Measurements from ENCODE around the gene BTBD3.

BTBD3 gene

GRCh38 chr20:11943778-11944177 lies 26.1 kb downstream of the BTBD3 start:
- Histone ChIP-seq H3F3A (ENCODE audit: insufficient read depth) (no peaks in the 10 kb centered on the region), H3K79me2 (ENCODE audit: insufficient read depth, low read length) (no peaks in the 10 kb centered on the region), H3K27ac (ENCODE audit: low read depth, low read length) (no peak overlapping the region), H3K9me2 (replicated peaks; ENCODE audit: insufficient read depth, low read length) (no peaks in the 10 kb centered on the region), H3K27me3 (ENCODE audit: low read length) (no peaks in the 10 kb centered on the region), H2AFZ (ENCODE audit: low read depth, low read length, severe bottlenecking) (no peak overlapping the region), H3K4me3 (ENCODE audit: insufficient read depth, low read length, poor library complexity, severe bottlenecking) (no peak overlapping the region), H3K9me3 (ENCODE audit: insufficient read depth, low read length) (no peaks in the 10 kb centered on the region), H3K36me3 (ENCODE audit: low read length) (no peaks in the 10 kb centered on the region), H3K4me2 (ENCODE audit: low read depth, low read length, poor library complexity, severe bottlenecking) (no peak overlapping the region), H4K20me1 (ENCODE audit: low read depth, low read length) (no peaks in the 10 kb centered on the region), H3K9ac (ENCODE audit: low read length) (no peak overlapping the region)
- TF ChIP-seq CTCF (IDR thresholded peaks at IDR 0.05; ENCODE audit: insufficient read depth, low read length, poor library complexity, severe bottlenecking) (no peak), EZH2phosphoT487 (conservative IDR thresholded peaks at IDR 0.05; ENCODE audit: low read length) (no peak)

- H3K9ac ChIP-seq (ENCODE audit: low read length) = no peak overlapping the region
- H3K27ac ChIP-seq (ENCODE audit: low read depth, low read length) = no peak overlapping the region
- no peaks in the 10 kb centered on the region for H3K79me2 ChIP-seq (ENCODE audit: insufficient read depth, low read length)
- H2AFZ ChIP-seq (ENCODE audit: low read depth, low read length, severe bottlenecking) = no peak overlapping the region
- H3K9me3 ChIP-seq (ENCODE audit: insufficient read depth, low read length) = no peaks in the 10 kb centered on the region
- H3K4me2 ChIP-seq (ENCODE audit: low read depth, low read length, poor library complexity, severe bottlenecking) = no peak overlapping the region
- no peaks in the 10 kb centered on the region for H3F3A ChIP-seq (ENCODE audit: insufficient read depth)
- H3K36me3 ChIP-seq (ENCODE audit: low read length) = no peaks in the 10 kb centered on the region
- no peaks in the 10 kb centered on the region for H3K27me3 ChIP-seq (ENCODE audit: low read length)
- H4K20me1 ChIP-seq (ENCODE audit: low read depth, low read length) = no peaks in the 10 kb centered on the region
- no peak overlapping the region for H3K4me3 ChIP-seq (ENCODE audit: insufficient read depth, low read length, poor library complexity, severe bottlenecking)
- H3K9me2 ChIP-seq (replicated peaks; ENCODE audit: insufficient read depth, low read length) = no peaks in the 10 kb centered on the region
- TF ChIP-seq EZH2phosphoT487 (conservative IDR thresholded peaks at IDR 0.05; ENCODE audit: low read length) = no peak
- no peak for TF ChIP-seq CTCF (IDR thresholded peaks at IDR 0.05; ENCODE audit: insufficient read depth, low read length, poor library complexity, severe bottlenecking)
Measured at GRCh38 chr20:11948806-11949205, 31.1 kb downstream of the BTBD3 start.

GRCh38 chr20:11949711-11950110 lies 32.0 kb downstream of the BTBD3 start:
- Histone ChIP-seq H3K9ac (ENCODE audit: low read length) (no peak overlapping the region), H3K79me2 (ENCODE audit: insufficient read depth, low read length) (no peaks in the 10 kb centered on the region), H3K9me2 (replicated peaks; ENCODE audit: insufficient read depth, low read length) (no peaks in the 10 kb centered on the region), H3K36me3 (ENCODE audit: low read length) (no peaks in the 10 kb centered on the region), H3K27ac (ENCODE audit: low read depth, low read length) (no peak overlapping the region), H3F3A (ENCODE audit: insufficient read depth) (no peaks in the 10 kb centered on the region), H3K4me3 (ENCODE audit: insufficient read depth, low read length, poor library complexity, severe bottlenecking) (no peak overlapping the region), H3K4me2 (ENCODE audit: low read depth, low read length, poor library complexity, severe bottlenecking) (no peak overlapping the region), H3K9me3 (ENCODE audit: insufficient read depth, low read length) (no peaks in the 10 kb centered on the region), H4K20me1 (ENCODE audit: low read depth, low read length) (no peaks in the 10 kb centered on the region), H2AFZ (ENCODE audit: low read depth, low read length, severe bottlenecking) (no peak overlapping the region), H3K27me3 (ENCODE audit: low read length) (no peaks in the 10 kb centered on the region)
- no peak for TF ChIP-seq EZH2phosphoT487 (conservative IDR thresholded peaks at IDR 0.05; ENCODE audit: low read length)
- TF ChIP-seq CTCF (IDR thresholded peaks at IDR 0.05; ENCODE audit: insufficient read depth, low read length, poor library complexity, severe bottlenecking) = no peak

Data from SU-DHL-6 (cell line).